ENCODE data around the gene RPTOR. TPM values are rescaled to one million over a fixed set of nuclear protein-coding genes. Genes with fewer than 3 reads are reported as not detected.

RPTOR gene
- total RNA-seq, 1 donor from 2014 or later: 53.7 TPM

- Mint-ChIP-seq H3K36me3 (peaks cover 12% of the 10 kb centered on the region), H3K9me3 (no peaks in the 10 kb centered on the region), H3K27ac (no peak overlapping the region), H3K4me3 (no peak overlapping the region), H3K27me3 (ENCODE audit: low read depth) (no peaks in the 10 kb centered on the region), H3K4me1 (peaks cover 7% of the 10 kb centered on the region)
- DNase-seq (ENCODE audit: low spot score in 2 of 2, unreplicated experiment in 2 of 2): no peak
- TF ChIP-seq CTCF (IDR thresholded peaks at IDR 0.05; ENCODE audit: unreplicated experiment): no peak
Observed at GRCh38 chr17:80773243-80773991, 228.8 kb downstream of the RPTOR start.

- Mint-ChIP-seq H3K9me3 (no peaks in the 10 kb centered on the region), H3K27ac (no peak overlapping the region), H3K4me1 (peaks cover 7% of the 10 kb centered on the region), H3K4me3 (no peak overlapping the region), H3K27me3 (ENCODE audit: low read depth) (no peaks in the 10 kb centered on the region), H3K36me3 (peaks cover 12% of the 10 kb centered on the region)
- no peak for TF ChIP-seq CTCF (IDR thresholded peaks at IDR 0.05; ENCODE audit: unreplicated experiment)
- no peak for DNase-seq (ENCODE audit: low spot score in 2 of 2, unreplicated experiment in 2 of 2)
Observed at GRCh38 chr17:80774146-80774545, 229.5 kb downstream of the RPTOR start.

- Mint-ChIP-seq H3K27ac (no peak overlapping the region), H3K9me3 (no peaks in the 10 kb centered on the region), H3K27me3 (ENCODE audit: low read depth) (no peaks in the 10 kb centered on the region), H3K4me1 (peaks cover 7% of the 10 kb centered on the region), H3K4me3 (no peak overlapping the region), H3K36me3 (peaks cover 12% of the 10 kb centered on the region)
- DNase-seq (ENCODE audit: low spot score in 2 of 2, unreplicated experiment in 2 of 2): no peak
- no peak for TF ChIP-seq CTCF (IDR thresholded peaks at IDR 0.05; ENCODE audit: unreplicated experiment)
Observed at GRCh38 chr17:80774643-80775281, 230.1 kb downstream of the RPTOR start.

- Mint-ChIP-seq H3K9me3 (no peaks in the 10 kb centered on the region), H3K4me3 (no peak overlapping the region), H3K27me3 (ENCODE audit: low read depth) (no peaks in the 10 kb centered on the region), H3K36me3 (peaks cover 8% of the 10 kb centered on the region), H3K4me1 (peaks cover 17% of the 10 kb centered on the region), H3K27ac (no peak overlapping the region)
- TF ChIP-seq CTCF (IDR thresholded peaks at IDR 0.05; ENCODE audit: unreplicated experiment): no peak
- DNase-seq (ENCODE audit: low spot score in 2 of 2, unreplicated experiment in 2 of 2): no peak
Observed at GRCh38 chr17:80775863-80776262, 231.2 kb downstream of the RPTOR start.

GRCh38 chr17:80777274-80777673, 232.6 kb downstream of the RPTOR start:
- Mint-ChIP-seq H3K27me3 (ENCODE audit: low read depth) (no peaks in the 10 kb centered on the region), H3K4me1 (peaks cover 24% of the 10 kb centered on the region), H3K36me3 (peaks cover 8% of the 10 kb centered on the region), H3K27ac (no peak overlapping the region), H3K9me3 (no peaks in the 10 kb centered on the region), H3K4me3 (no peak overlapping the region)
- no peak for DNase-seq (ENCODE audit: low spot score in 2 of 2, unreplicated experiment in 2 of 2)
- no peak for TF ChIP-seq CTCF (IDR thresholded peaks at IDR 0.05; ENCODE audit: unreplicated experiment)

All from mesothelial cell of epicardium (in vitro differentiated cells).